NCI-H82 (cell line): ENCODE measurements around the gene CD164.
"Not testable (repeated sequence)": the region's sequence is repeated elsewhere in the genome, so short reads cannot be mapped to it uniquely, and the experiment has no call there.

Source experiments
- DNase-seq: peaks from one replicate; lab custom pipeline; 2025; lab: John Stamatoyannopoulos, UW

CD164 gene

GRCh38 chr6:109374326-109374892, 7.9 kb downstream of the CD164 start:
- DNase-seq = no peak

- no peak for DNase-seq
Measured at GRCh38 chr6:109373762-109374161, 8.5 kb downstream of the CD164 start.

- DNase-seq = no peak
Measured at GRCh38 chr6:109373331-109373730, 8.9 kb downstream of the CD164 start.

DNA sequence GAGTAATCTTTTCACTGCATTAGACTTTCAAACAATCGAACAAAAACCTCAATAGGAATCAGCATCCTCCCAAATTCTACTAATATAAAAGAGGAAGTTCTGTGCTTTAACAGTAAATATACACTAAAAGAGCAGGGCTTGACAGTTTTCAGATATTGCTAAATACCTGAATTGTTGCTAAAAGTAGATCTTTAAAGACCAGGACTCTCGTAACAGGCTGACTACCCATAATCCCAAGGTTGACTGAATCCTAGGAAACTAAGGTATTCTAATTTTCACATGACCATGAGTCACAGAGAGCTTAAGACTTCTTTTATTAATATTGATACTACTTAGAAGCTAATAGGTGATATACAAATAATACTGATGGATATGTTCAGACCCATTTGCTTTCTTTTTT, 10.1 kb downstream of the CD164 start:
- DNase-seq = no peak

- no peak for DNase-seq
Measured at GRCh38 chr6:109370792-109371191, 11.5 kb downstream of the CD164 start.

DNA sequence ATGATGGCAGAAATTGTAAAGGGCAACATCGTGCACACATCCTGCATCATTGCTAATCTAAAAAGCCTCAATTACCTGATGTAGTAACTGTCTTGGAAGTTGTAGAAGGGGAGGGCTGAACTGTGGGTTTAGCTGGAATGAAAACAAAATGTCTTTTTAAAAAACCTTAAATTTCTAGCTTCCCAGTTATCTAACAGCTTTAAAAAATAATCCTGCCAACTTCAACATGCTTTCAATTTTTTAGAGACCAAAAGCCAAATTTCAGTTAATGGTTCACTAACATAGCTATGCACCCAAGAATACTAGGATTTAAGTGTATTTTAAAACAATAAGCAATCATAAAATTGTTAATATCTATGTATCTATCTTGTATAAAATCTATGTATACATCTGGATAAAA, 11.9 kb downstream of the CD164 start:
- no peak for DNase-seq

- DNase-seq = no peak
Measured at GRCh38 chr6:109369728-109370127, 12.5 kb downstream of the CD164 start.

GRCh38 chr6:109364382-109365078, 17.7 kb downstream of the CD164 start:
- DNase-seq = not testable (repeated sequence)

DNA sequence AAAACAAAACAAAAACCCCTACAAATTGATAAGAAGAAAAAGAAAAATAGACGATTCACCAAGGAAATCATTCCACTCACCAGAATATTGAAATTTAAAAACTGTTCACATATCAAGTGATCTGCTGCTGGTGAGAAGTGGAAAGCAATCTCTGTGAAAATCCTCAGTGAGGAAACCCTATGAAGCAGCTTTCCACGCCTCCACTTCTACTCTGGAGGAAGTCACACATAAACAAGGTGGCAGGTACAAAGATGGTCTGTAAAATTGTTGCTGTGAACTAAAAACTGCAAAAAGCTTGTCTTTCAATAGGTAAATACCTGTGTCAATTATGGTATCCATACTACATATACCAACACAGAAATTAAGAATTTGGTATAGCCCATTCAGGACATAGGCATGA, 18.5 kb downstream of the CD164 start:
- no peak for DNase-seq

DNA sequence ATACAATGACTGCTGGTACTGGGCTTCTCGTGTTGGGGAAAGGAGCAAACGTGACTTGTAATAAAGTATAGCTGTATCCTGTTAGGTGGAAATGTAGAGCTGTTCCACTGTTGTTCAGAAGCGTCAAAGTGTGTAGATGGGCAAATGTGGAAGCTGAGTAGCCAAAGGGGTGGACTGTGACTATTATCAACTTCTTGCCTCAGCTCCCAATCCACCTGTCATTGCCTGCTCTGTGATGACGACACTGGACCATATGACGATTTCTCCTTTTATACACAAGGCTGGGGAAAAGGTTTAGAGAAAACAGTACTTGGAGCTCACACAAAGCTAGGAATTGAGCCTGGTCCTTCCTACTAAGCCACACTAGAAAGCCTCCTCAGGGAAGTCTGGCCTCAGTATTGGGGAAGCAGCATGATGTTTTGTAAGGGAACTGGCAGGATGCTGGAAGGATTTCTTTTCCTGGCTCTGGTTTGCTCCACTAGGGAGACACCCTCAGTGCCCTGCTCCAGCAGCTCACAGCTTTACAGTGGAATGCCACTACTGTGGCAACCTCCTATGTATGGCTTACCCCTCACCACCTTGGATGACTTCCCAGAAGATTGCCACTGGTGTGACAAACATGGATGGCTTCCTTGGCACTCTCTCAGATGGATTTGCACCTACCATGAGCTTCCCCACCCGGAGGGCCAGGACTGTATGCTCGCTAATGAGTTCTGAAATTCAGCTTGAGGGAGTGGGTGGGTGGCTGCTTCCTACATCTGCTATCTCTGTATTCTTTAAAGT, 20.0 kb downstream of the CD164 start:
- DNase-seq = no peak

DNA sequence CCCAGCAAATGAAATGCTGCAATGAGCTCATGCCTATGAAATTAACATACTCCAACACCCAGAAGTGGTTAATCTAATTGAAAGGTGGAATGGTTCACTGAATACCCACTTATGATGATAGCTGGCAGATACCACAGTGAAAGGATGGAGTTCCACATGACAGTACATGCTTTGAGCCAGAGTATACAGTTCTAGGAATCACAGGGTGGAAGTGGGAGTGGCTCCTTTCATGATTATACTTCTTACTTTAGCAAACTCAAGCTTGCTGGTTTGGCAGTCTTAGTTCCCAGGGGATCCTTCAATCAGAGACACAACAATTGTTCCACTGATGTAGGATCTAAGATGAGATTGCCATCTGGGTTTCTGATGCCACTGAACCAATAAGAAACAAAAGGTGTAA, 21.5 kb downstream of the CD164 start:
- DNase-seq = no peak

DNA sequence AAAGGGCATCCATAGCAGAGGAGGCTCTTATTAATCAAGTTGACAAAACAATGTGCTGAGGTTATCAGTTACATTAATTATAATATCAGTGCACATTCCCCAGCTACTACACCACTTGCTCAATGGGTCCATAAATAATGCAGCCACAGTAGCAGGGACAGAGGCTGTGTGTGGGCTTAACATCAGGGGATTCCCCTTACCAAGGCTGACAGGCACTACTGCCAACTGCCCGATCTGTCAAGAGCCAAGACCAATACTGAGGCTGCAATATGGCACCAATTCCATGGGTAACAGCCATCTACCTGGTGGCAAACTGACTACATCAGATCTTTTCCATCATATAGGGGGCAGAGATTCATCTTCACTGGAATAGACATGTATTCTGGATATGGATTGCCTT, 22.0 kb downstream of the CD164 start:
- no peak for DNase-seq

DNA sequence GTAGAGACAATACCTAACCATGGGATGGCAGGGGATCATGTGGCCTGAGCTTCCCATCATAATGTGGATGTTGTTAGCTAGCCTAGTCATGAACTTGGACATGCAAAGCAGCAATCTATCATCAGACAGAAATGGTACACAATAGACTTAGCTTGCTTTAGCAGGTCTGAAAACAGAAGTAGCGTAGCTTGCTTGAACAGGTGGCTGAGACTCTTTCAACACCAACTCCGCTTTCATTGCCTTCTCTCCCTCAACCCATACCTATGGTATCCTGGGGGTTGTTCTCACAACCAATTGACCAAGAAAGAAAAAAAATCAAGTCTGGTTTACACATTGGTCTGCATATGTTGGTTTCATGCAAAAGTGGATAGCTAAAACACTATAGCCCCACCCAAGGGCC, 23.0 kb downstream of the CD164 start:
- no peak for DNase-seq

- DNase-seq = no peak
Measured at GRCh38 chr6:109358204-109358603, 24.1 kb downstream of the CD164 start.

DNA sequence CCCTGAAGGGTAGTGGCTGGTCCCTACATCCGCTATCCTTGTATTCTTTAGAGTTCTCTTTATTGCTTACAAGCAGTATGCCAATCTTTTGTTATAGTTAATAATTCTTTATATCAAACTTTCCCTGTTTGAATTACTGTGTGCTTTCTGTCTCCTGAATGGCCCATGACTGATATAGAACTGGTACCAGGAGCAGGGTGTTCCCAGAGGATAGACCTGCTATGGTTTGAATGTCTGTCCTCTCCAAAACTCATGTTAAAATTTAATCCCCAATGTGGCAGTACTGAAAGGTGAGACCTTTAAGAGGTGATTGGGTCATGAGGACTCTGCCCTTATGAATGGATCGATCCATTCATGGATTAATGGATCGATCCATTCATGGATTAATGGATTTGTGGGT, 26.0 kb downstream of the CD164 start:
- no peak for DNase-seq

GRCh38 chr6:109351231-109352130, 30.8 kb downstream of the CD164 start:
- DNase-seq = no peak

DNA sequence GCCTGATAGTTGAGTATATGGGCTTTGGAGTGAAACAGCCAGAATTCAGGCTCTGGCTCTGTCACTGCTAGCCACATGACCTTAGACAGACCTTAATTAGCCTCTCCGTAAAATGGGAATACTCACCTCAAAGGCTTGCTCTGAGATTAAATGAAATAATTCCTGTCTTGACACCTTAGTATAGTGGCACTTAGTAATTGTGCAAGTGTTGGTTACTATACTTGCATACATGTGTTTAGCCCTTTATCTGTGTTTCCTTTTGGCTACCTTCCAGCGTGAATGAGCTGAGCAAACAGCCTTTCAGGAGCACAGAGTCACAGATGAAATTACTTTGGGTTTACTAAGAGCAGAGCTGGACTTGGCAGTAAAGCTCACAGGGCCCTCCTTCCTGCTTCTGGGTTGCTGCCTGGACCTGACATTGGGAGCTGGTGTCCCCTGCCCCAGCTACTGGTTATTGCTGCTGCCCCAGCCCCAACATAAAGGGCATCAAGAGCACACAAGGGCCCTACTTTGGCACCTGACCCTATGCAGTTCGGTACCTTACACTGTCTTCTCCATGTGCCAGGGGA, 32.8 kb downstream of the CD164 start:
- DNase-seq = no peak

DNA sequence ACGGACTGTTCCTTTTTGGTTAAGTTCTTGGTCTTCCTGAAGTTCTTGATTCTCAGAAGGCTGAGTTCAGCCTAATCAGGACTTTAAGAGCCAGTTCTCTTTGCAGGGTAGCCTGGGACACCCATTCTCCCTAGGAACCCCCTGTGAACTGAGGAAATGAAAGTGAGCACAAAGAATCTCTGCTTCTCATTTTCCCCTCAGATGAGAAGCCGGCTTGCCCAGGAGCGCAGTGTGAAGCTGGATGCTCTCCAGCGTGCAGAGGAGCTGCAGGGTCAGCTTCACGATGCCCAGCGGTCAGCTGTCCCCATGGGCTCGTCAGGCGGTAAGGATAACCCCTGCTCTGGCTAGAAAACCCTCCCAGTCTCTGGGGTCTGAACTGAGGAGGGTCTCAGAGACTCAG, 34.0 kb downstream of the CD164 start:
- no peak for DNase-seq

DNA sequence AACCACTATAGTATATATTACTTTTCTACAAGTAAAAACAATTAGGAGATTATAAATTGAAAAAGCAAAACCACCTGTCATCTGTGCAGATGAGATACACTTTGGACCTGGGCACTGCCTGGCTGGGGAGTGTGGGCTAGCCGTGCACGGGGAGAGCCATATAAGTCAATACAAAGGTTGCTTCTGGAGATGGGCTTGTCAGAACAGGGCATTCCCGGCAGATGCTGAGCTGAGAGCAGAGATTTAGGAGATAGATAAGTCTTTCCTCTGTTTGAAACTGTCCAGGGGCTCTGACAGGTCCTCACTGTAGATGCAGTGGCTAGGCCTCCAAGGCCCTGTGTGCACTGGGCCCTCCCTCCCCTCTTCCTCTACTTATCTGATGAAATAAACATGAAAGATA, 34.5 kb downstream of the CD164 start:
- no peak for DNase-seq

DNA sequence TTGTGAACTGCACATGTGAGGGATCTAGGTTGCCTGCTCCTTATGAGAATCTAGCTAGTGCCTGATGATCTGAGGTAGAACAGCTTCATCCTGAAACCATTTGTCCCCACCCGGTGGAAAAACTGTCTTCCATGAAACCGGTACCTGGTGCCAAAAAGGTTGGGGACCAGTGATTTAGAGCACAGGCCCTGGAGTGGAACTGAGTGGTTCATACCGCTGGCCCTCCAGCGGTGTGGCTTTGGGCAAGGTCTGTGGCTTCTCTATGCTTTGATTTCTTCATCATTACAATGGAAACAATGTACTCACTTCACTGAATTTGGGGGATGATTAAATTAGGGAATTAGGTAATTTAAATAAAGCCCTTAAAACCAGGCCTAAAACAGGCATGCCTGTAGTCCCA, 36.3 kb downstream of the CD164 start:
- no peak for DNase-seq

DNA sequence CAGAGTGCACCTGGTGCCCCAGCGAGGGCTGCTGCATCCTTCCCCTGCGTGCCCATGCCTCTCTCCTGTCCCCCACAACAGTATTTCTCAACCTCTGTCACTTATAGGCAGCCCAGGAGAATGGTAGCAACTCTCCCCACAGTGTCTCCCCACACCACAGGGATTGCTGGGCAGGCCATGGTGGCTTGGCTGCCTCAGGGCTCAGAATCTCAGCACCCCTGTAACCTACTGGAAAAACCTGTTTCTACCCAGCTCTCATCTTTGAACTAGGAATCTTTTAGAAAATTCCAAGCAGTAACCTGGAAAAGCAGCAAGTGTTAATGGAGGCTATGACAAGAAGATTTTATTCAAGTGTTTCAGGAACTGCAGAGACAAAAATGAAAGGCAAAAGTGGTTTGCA, 38.0 kb downstream of the CD164 start:
- DNase-seq = no peak

DNA sequence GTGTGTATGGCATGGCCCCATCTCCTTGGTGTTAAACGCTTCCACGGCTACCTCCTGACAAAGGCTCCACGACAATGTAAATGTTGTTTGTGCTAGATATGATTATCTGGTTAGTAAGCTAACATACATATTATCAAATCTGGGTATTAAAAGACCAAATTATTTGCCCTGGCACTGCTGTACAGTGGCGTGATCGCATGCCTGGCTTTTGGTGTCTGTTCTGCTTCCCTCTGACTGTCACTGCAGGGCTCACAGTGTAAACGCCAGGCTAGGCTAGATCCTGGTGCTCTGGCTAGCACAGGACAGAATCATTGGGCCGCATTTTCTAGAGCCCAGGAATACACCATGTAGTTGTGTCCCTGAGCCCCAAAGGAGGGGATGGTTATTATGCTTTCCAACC, 38.7 kb downstream of the CD164 start:
- no peak for DNase-seq
